PC-3 (cell line): ENCODE data around the gene DPAGT1.

Source experiments
- EZH2phosphoT487 ChIP-seq: fragments of 300-600 bp; sonication (generic); IDR thresholded peaks from 2 replicates; pipeline ENCODE4 v1.6.1; 2018; ENCODE audit warnings: mild to moderate bottlenecking, antibody characterized with exemption, low read length, borderline replicate concordance
- TF ChIP-seq, protein P1 (sequence below): fragments of 300-600 bp; sonication (generic); conservative IDR thresholded peaks from 2 replicates; pipeline ENCODE4 v1.5.1; 2017; ENCODE audit warnings: antibody characterized with exemption, low read depth, mild to moderate bottlenecking, low read length

DNA sequence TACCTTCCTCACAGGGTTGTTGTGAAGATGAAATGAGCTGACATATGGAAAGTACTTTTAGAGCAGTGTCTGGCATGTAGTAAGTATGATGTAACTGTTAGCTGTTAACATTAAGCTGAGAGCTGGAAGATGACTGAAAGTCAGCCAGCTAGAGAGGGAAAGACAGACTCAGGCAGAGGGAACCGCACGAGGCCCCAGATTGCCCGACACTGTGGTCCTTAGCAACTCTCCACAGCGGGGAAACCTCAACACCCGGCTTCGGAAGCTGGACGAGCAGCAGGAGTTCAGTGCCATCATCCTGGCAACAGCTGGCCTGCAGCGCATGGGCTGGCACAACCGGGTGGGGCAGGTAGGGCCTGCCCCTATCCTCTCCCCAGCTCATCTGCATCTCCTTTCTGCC lies 10.5 kb downstream of the DPAGT1 start:
- TF ChIP-seq, protein P1, sequence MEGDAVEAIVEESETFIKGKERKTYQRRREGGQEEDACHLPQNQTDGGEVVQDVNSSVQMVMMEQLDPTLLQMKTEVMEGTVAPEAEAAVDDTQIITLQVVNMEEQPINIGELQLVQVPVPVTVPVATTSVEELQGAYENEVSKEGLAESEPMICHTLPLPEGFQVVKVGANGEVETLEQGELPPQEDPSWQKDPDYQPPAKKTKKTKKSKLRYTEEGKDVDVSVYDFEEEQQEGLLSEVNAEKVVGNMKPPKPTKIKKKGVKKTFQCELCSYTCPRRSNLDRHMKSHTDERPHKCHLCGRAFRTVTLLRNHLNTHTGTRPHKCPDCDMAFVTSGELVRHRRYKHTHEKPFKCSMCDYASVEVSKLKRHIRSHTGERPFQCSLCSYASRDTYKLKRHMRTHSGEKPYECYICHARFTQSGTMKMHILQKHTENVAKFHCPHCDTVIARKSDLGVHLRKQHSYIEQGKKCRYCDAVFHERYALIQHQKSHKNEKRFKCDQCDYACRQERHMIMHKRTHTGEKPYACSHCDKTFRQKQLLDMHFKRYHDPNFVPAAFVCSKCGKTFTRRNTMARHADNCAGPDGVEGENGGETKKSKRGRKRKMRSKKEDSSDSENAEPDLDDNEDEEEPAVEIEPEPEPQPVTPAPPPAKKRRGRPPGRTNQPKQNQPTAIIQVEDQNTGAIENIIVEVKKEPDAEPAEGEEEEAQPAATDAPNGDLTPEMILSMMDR = no peak
- TF ChIP-seq EZH2phosphoT487 = no peak
